CD8-positive, alpha-beta memory T cell (primary cell): ENCODE results near the gene ZNF385B. TPM values are rescaled to one million over a fixed set of nuclear protein-coding genes. Genes with fewer than 3 reads are reported as not detected.
"Not testable (repeated sequence)": the region's sequence is repeated elsewhere in the genome, so short reads cannot be mapped to it uniquely, and the experiment has no call there.

Source experiments
- CTCF ChIA-PET: fragments of 350-600 bp; sonication (Branson Sonifier 250); formaldehyde crosslinking; loops from one replicate; lab custom pipeline; 2021; ENCODE audit warnings: antibody characterized with exemption; lab: Charles Lee
- POLR2A ChIA-PET: fragments of 350-600 bp; sonication (Branson Sonifier 250); formaldehyde crosslinking; loops from one replicate; lab custom pipeline; 2021; ENCODE audit warnings: antibody characterized with exemption; lab: Charles Lee
- DNase-seq, 5 donors: peaks; one replicate each; pipeline versions ENCODE4 v3.0.0 to v3.0.0-alpha.2; 2020 to 2022; ENCODE audit warnings: mixed read lengths in 1 of 5
- H3K27ac ChIP-seq: one replicate; pipeline ENCODE4 v1.7.0; 2013; ENCODE audit warnings: low read depth, mild to moderate bottlenecking, low read length, moderate library complexity
- H3K27me3 ChIP-seq: 2 replicates; pipeline ENCODE4 v1.7.0; 2013; ENCODE audit warnings: low read length, mild to moderate bottlenecking; ENCODE audit not compliant: insufficient read depth, poor library complexity, severe bottlenecking
- H3K36me3 ChIP-seq: 2 replicates; pipeline ENCODE4 v1.7.0; 2013; ENCODE audit warnings: mild to moderate bottlenecking, low read length, moderate library complexity; ENCODE audit not compliant: insufficient read depth
- H3K4me1 ChIP-seq: 2 replicates; pipeline ENCODE4 v1.7.0; 2013; ENCODE audit warnings: mild to moderate bottlenecking, low read length, moderate library complexity; ENCODE audit not compliant: insufficient read depth
- H3K4me3 ChIP-seq: 2 replicates; pipeline ENCODE4 v1.7.0; 2013; ENCODE audit warnings: mild to moderate bottlenecking, low read length
- H3K9me3 ChIP-seq: 2 replicates; pipeline ENCODE4 v1.7.0; 2013; ENCODE audit warnings: mild to moderate bottlenecking, low read length
- H3K27ac Mint-ChIP-seq, 8 donors: one replicate each; pipeline ENCODE4 v1.8.0; 2020 to 2021; ENCODE audit warnings: mixed read lengths in 8 of 8, mild to moderate bottlenecking in 6 of 8, inconsistent platforms in 3 of 8, moderate library complexity in 3 of 8
- H3K27me3 Mint-ChIP-seq, 2 donors: one replicate each; pipeline ENCODE4 v1.8.0; 2020 to 2021; ENCODE audit warnings: mixed read lengths in 2 of 2, mild to moderate bottlenecking in 1 of 2, moderate library complexity in 1 of 2
- H3K36me3 Mint-ChIP-seq, 3 donors: one replicate each; pipeline ENCODE4 v1.8.0; 2020 to 2021; ENCODE audit warnings: mixed read lengths in 3 of 3, inconsistent platforms in 1 of 3, mild to moderate bottlenecking in 1 of 3
- H3K4me1 Mint-ChIP-seq, 3 donors: one replicate each; pipeline ENCODE4 v1.8.0; 2020 to 2021; ENCODE audit warnings: mixed read lengths in 3 of 3, inconsistent platforms in 1 of 3, mild to moderate bottlenecking in 1 of 3
- H3K4me3 Mint-ChIP-seq, 7 donors: one replicate each; pipeline ENCODE4 v1.8.0; 2020 to 2021; ENCODE audit warnings: mixed read lengths in 7 of 7, mild to moderate bottlenecking in 6 of 7, moderate library complexity in 4 of 7, inconsistent platforms in 2 of 7
- H3K9me3 Mint-ChIP-seq, 5 donors: one replicate each; pipeline ENCODE4 v1.8.0; 2020 to 2022; ENCODE audit warnings: mixed read lengths in 5 of 5, mild to moderate bottlenecking in 3 of 5, moderate library complexity in 2 of 5, inconsistent platforms in 1 of 5
- polyA plus RNA-seq: library from polyadenylated mRNA; unstranded; fragments of 300-500 nt; fragmentation: Illumina TruSeq; gene quantifications from one replicate; pipeline ENCODE4 v1.2.3, GENCODE V29; 2021
- total RNA-seq, 2 experiments: library from RNA; stranded (reverse); gene quantifications; one replicate each; pipeline ENCODE4 v1.2.3, GENCODE V29; 2021

Gene ZNF385B
- total and polyA plus RNA-seq, 3 experiments from 2014 or later = not detected

- CTCF ChIA-PET = no interaction called here
- peak overlapping the region in 1 of 8 donors; percentile 55 for H3K27ac Mint-ChIP-seq
- H3K27me3 Mint-ChIP-seq = no peaks in the 10 kb centered on the region
- H3K4me3 ChIP-seq = no peak overlapping the region
- H3K27me3 ChIP-seq = no peaks in the 10 kb centered on the region
- DNase-seq = no peak
- no peaks in the 10 kb centered on the region for H3K4me1 ChIP-seq
- H3K36me3 ChIP-seq = no peaks in the 10 kb centered on the region
- no peak overlapping the region for H3K27ac ChIP-seq
- no peak overlapping the region for H3K4me3 Mint-ChIP-seq
- POLR2A ChIA-PET = no interaction called here
- no peaks in the 10 kb centered on the region for H3K36me3 Mint-ChIP-seq
- peaks cover 0 to 6% (median 0%) of the 10 kb centered on the region in 5 donors for H3K9me3 Mint-ChIP-seq
- no peaks in the 10 kb centered on the region for H3K4me1 Mint-ChIP-seq
- H3K9me3 ChIP-seq = no peaks in the 10 kb centered on the region
These were observed 391.3 kb downstream of the ZNF385B start for GRCh38 chr2:179470089-179470488.

- no peak for DNase-seq
- no peaks in the 10 kb centered on the region for H3K27me3 ChIP-seq
- Mint-ChIP-seq H3K27me3 (no peaks in the 10 kb centered on the region), H3K36me3 (no peaks in the 10 kb centered on the region), H3K27ac (no peak overlapping the region), H3K9me3 (peaks cover 0 to 3% (median 0%) of the 10 kb centered on the region in 5 donors), H3K4me3 (no peak overlapping the region), H3K4me1 (no peaks in the 10 kb centered on the region)
- H3K27ac ChIP-seq = no peak overlapping the region
- H3K36me3 ChIP-seq = no peaks in the 10 kb centered on the region
- CTCF ChIA-PET = no interaction called here
- POLR2A ChIA-PET = no interaction called here
- H3K4me3 ChIP-seq = no peak overlapping the region
- no peaks in the 10 kb centered on the region for H3K9me3 ChIP-seq
- H3K4me1 ChIP-seq = no peaks in the 10 kb centered on the region
These were observed 393.5 kb downstream of the ZNF385B start for GRCh38 chr2:179467960-179468359.

- ChIA-PET CTCF (no interaction called here), POLR2A (no interaction called here)
- Mint-ChIP-seq H3K27me3 (no peaks in the 10 kb centered on the region), H3K4me3 (no peak overlapping the region), H3K4me1 (no peaks in the 10 kb centered on the region), H3K9me3 (peaks cover 0 to 3% (median 0%) of the 10 kb centered on the region in 5 donors), H3K36me3 (no peaks in the 10 kb centered on the region), H3K27ac (no peak overlapping the region)
- H3K27ac ChIP-seq = no peak overlapping the region
- no peaks in the 10 kb centered on the region for H3K4me1 ChIP-seq
- no peak for DNase-seq
- no peaks in the 10 kb centered on the region for H3K36me3 ChIP-seq
- no peak overlapping the region for H3K4me3 ChIP-seq
- no peaks in the 10 kb centered on the region for H3K27me3 ChIP-seq
- no peaks in the 10 kb centered on the region for H3K9me3 ChIP-seq
These were observed 394.3 kb downstream of the ZNF385B start for GRCh38 chr2:179467111-179467510.

GRCh38 chr2:179461420-179461819, 400.0 kb downstream of the ZNF385B start:
- ChIA-PET CTCF (no interaction called here), POLR2A (no interaction called here)
- no peaks in the 10 kb centered on the region for H3K36me3 ChIP-seq
- H3K4me1 Mint-ChIP-seq = no peaks in the 10 kb centered on the region
- H3K9me3 Mint-ChIP-seq = peaks cover 0 to 4% (median 3%) of the 10 kb centered on the region in 5 donors
- no peaks in the 10 kb centered on the region for H3K9me3 ChIP-seq
- DNase-seq = no peak
- H3K4me3 ChIP-seq = no peak overlapping the region
- no peak overlapping the region for H3K4me3 Mint-ChIP-seq
- H3K27me3 Mint-ChIP-seq = no peaks in the 10 kb centered on the region
- no peak overlapping the region for H3K27ac Mint-ChIP-seq
- H3K27ac ChIP-seq = no peak overlapping the region
- no peaks in the 10 kb centered on the region for H3K36me3 Mint-ChIP-seq
- H3K27me3 ChIP-seq = no peaks in the 10 kb centered on the region
- no peaks in the 10 kb centered on the region for H3K4me1 ChIP-seq

- no peaks in the 10 kb centered on the region for H3K36me3 Mint-ChIP-seq
- Histone ChIP-seq H3K4me1 (no peaks in the 10 kb centered on the region), H3K4me3 (no peak overlapping the region), H3K36me3 (no peaks in the 10 kb centered on the region), H3K27ac (no peak overlapping the region), H3K27me3 (no peaks in the 10 kb centered on the region), H3K9me3 (no peaks in the 10 kb centered on the region)
- H3K27me3 Mint-ChIP-seq = no peaks in the 10 kb centered on the region
- no peaks in the 10 kb centered on the region for H3K4me1 Mint-ChIP-seq
- H3K4me3 Mint-ChIP-seq = no peak overlapping the region
- ChIA-PET CTCF (no interaction called here), POLR2A (no interaction called here)
- H3K9me3 Mint-ChIP-seq = peaks cover 0 to 4% (median 3%) of the 10 kb centered on the region in 5 donors
- no peak overlapping the region for H3K27ac Mint-ChIP-seq
- DNase-seq = no peak
These were observed 401.1 kb downstream of the ZNF385B start for GRCh38 chr2:179460181-179460929.

- H3K4me3 Mint-ChIP-seq, H3K27me3 Mint-ChIP-seq, DNase-seq, H3K27me3 ChIP-seq, H3K9me3 ChIP-seq, H3K9me3 Mint-ChIP-seq, H3K27ac Mint-ChIP-seq, H3K36me3 ChIP-seq, H3K36me3 Mint-ChIP-seq, CTCF ChIA-PET, POLR2A ChIA-PET, H3K4me1 Mint-ChIP-seq, H3K4me1 ChIP-seq, H3K27ac ChIP-seq, H3K4me3 ChIP-seq: not testable (repeated sequence)
These were observed 403.3 kb downstream of the ZNF385B start for GRCh38 chr2:179458113-179458512.

- DNase-seq = no peak
- CTCF ChIA-PET = no interaction called here
- H3K9me3 Mint-ChIP-seq = peaks cover 0 to 4% (median 0%) of the 10 kb centered on the region in 5 donors
- H3K4me3 Mint-ChIP-seq = no peak overlapping the region
- no peaks in the 10 kb centered on the region for H3K27me3 Mint-ChIP-seq
- Histone ChIP-seq H3K36me3 (no peaks in the 10 kb centered on the region), H3K27ac (no peak overlapping the region), H3K9me3 (no peaks in the 10 kb centered on the region), H3K4me1 (no peaks in the 10 kb centered on the region), H3K4me3 (no peak overlapping the region), H3K27me3 (no peaks in the 10 kb centered on the region)
- POLR2A ChIA-PET = no interaction called here
- H3K27ac Mint-ChIP-seq = no peak overlapping the region
- H3K36me3 Mint-ChIP-seq = no peaks in the 10 kb centered on the region
- no peaks in the 10 kb centered on the region for H3K4me1 Mint-ChIP-seq
These were observed 405.6 kb downstream of the ZNF385B start for GRCh38 chr2:179455824-179456223.

GRCh38 chr2:179455172-179455524, 406.3 kb downstream of the ZNF385B start:
- no peak overlapping the region for H3K4me3 Mint-ChIP-seq
- no peaks in the 10 kb centered on the region for H3K4me1 Mint-ChIP-seq
- H3K36me3 Mint-ChIP-seq = no peaks in the 10 kb centered on the region
- no peak overlapping the region for H3K27ac Mint-ChIP-seq
- Histone ChIP-seq H3K9me3 (no peaks in the 10 kb centered on the region), H3K27me3 (no peaks in the 10 kb centered on the region), H3K4me3 (no peak overlapping the region), H3K27ac (no peak overlapping the region), H3K36me3 (no peaks in the 10 kb centered on the region), H3K4me1 (no peaks in the 10 kb centered on the region)
- ChIA-PET POLR2A (no interaction called here), CTCF (no interaction called here)
- peaks cover 0 to 4% (median 0%) of the 10 kb centered on the region in 5 donors for H3K9me3 Mint-ChIP-seq
- H3K27me3 Mint-ChIP-seq = no peaks in the 10 kb centered on the region
- no peak for DNase-seq
